Caco-2 (cell line): ENCODE results near the gene RAPGEF3. TPM values are rescaled to one million over a fixed set of nuclear protein-coding genes. Genes with fewer than 3 reads are reported as not detected.

Experiments used
- BruUV-seq: library from RNA; stranded (reverse); fragments of 400-500 nt; replicated peaks from 2 replicates; lab custom pipeline; 2021; lab: Mats Ljungman, UMichigan
- CTCF ChIA-PET: fragments of 300-600 bp; sonication (Branson Sonifier 250); formaldehyde crosslinking; loops from one replicate; lab custom pipeline; 2022; ENCODE audit warnings: antibody characterized with exemption; lab: Charles Lee
- POLR2A ChIA-PET: fragments of 300-600 bp; sonication (Branson Sonifier 250); formaldehyde crosslinking; loops from one replicate; lab custom pipeline; 2022; ENCODE audit warnings: antibody characterized with exemption; lab: Charles Lee
- DNase-seq, 2 experiments: peaks; one replicate each; pipeline versions ENCODE4 v3.0.0 to v3.0.0-alpha.2; 2020 to 2022
- H3K27me3 ChIP-seq: replicated peaks from 2 replicates; pipeline ENCODE4 v1.6.0; 2011; ENCODE audit warnings: low read length; ENCODE audit not compliant: control insufficient read depth, insufficient read depth
- H3K36me3 ChIP-seq: 2 replicates; pipeline ENCODE4 v1.5.1; 2011; ENCODE audit warnings: low read length; ENCODE audit not compliant: control insufficient read depth, insufficient read depth
- H3K4me1 ChIP-seq: fragments of 250-450 bp; sonication (Bioruptor Pico); 2 replicates; pipeline ENCODE4 v1.5.1; 2020; ENCODE audit warnings: mild to moderate bottlenecking
- H3K4me3 ChIP-seq: 2 replicates; pipeline ENCODE4 v1.5.1; 2011; ENCODE audit warnings: low read depth, mild to moderate bottlenecking, control low read depth, low read length
- H3K9me3 ChIP-seq: fragments of 250-450 bp; sonication (Bioruptor Pico); 2 replicates; pipeline ENCODE4 v1.5.1; 2020; ENCODE audit warnings: mild to moderate bottlenecking, moderate library complexity
- H3K27ac Mint-ChIP-seq: one replicate; pipeline ENCODE4 v1.8.0; 2022; ENCODE audit warnings: mixed read lengths; ENCODE audit not compliant: unreplicated experiment
- H3K27me3 Mint-ChIP-seq: one replicate; pipeline ENCODE4 v1.8.0; 2022; ENCODE audit warnings: mixed read lengths; ENCODE audit not compliant: insufficient read depth, unreplicated experiment
- H3K36me3 Mint-ChIP-seq: one replicate; pipeline ENCODE4 v1.8.0; 2022; ENCODE audit warnings: mild to moderate bottlenecking, mixed read lengths; ENCODE audit not compliant: insufficient read depth, unreplicated experiment
- H3K4me1 Mint-ChIP-seq: one replicate; pipeline ENCODE4 v1.8.0; 2022; ENCODE audit warnings: low read depth, mixed read lengths; ENCODE audit not compliant: unreplicated experiment
- H3K4me3 Mint-ChIP-seq: one replicate; pipeline ENCODE4 v1.8.0; 2022; ENCODE audit warnings: mild to moderate bottlenecking, moderate library complexity, mixed read lengths; ENCODE audit not compliant: unreplicated experiment
- H3K9me3 Mint-ChIP-seq: one replicate; pipeline ENCODE4 v1.8.0; 2022; ENCODE audit warnings: mixed read lengths; ENCODE audit not compliant: unreplicated experiment
- intact Hi-C: fragments of 100-400 bp; cut with micrococcal nuclease; formaldehyde crosslinking; loops from one replicate; pipeline ENCODE4 v1.10.0; 2022; ENCODE audit not compliant: unreplicated experiment
- total RNA-seq: library from RNA; stranded (reverse); gene quantifications from 2 replicates; pipeline ENCODE4 v1.2.3, GENCODE V29; 2022
- TF ChIP-seq, protein P1 (sequence below), 2 experiments: fragments of 200-600 bp in 1 of 2; IDR thresholded peaks; 1 replicate in 1 of 2; 2 replicates in 1 of 2; pipeline versions ENCODE4 v1.5.1 to v1.8.0; 2011 to 2022; ENCODE audit warnings: antibody characterized with exemption in 1 of 2, control low read depth in 1 of 2, inconsistent platforms in 1 of 2, low read depth in 1 of 2, low read length in 1 of 2, mild to moderate bottlenecking in 1 of 2, moderate library complexity in 1 of 2; ENCODE audit not compliant: insufficient read depth in 1 of 2, severe bottlenecking in 1 of 2, unreplicated experiment in 1 of 2

RAPGEF3 gene
- total RNA-seq, 1 experiment from 2014 or later = 1.2 TPM

DNA sequence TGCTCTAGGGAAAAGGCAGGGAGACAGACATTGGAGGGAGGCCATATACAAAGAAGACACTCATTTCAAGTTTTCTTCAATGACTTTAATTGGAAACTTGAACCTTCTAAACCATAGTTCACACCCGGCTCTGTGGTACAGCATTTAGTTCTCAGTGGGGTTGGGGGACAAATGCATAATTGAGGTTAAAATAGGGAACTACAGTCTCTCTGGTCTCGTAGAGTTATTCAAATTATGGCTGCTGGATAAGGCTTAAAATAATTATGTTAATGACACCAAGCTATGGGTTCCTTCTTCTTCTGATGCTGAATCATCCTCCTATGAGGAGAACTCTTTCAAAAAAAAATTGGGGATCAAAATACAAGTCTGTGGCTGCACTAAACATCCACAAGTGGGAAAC lies 49.0 kb downstream of the RAPGEF3 start:
- TF ChIP-seq, protein P1, sequence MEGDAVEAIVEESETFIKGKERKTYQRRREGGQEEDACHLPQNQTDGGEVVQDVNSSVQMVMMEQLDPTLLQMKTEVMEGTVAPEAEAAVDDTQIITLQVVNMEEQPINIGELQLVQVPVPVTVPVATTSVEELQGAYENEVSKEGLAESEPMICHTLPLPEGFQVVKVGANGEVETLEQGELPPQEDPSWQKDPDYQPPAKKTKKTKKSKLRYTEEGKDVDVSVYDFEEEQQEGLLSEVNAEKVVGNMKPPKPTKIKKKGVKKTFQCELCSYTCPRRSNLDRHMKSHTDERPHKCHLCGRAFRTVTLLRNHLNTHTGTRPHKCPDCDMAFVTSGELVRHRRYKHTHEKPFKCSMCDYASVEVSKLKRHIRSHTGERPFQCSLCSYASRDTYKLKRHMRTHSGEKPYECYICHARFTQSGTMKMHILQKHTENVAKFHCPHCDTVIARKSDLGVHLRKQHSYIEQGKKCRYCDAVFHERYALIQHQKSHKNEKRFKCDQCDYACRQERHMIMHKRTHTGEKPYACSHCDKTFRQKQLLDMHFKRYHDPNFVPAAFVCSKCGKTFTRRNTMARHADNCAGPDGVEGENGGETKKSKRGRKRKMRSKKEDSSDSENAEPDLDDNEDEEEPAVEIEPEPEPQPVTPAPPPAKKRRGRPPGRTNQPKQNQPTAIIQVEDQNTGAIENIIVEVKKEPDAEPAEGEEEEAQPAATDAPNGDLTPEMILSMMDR (IDR thresholded peaks at IDR 0.05; ENCODE audit: insufficient read depth in 1 of 2, low read depth in 1 of 2, low read length in 1 of 2, severe bottlenecking in 1 of 2, unreplicated experiment in 1 of 2) = no peak
- no peaks in the 10 kb centered on the region for H3K27me3 ChIP-seq
- intact Hi-C loops = no loop called here
- peaks cover 7% of the 10 kb centered on the region; the same call in 1 of the 2 replicates for H3K4me1 ChIP-seq
- Mint-ChIP-seq H3K27me3 (no peaks in the 10 kb centered on the region), H3K27ac (no peak overlapping the region), H3K4me3 (no peak overlapping the region), H3K4me1 (peaks cover 5% of the 10 kb centered on the region), H3K36me3 (peaks cover 10% of the 10 kb centered on the region), H3K9me3 (no peaks in the 10 kb centered on the region)
- CTCF ChIA-PET = interaction anchor here (1.9 kb wide), 1 partner anchor 34 kb away, joined by 7 read pairs; no protein-coding TSS in a partner anchor
- no peak for DNase-seq
- POLR2A ChIA-PET = no interaction called here
- no peaks in the 10 kb centered on the region for H3K36me3 ChIP-seq
- BruUV-seq = no TSS peak
- no peaks in the 10 kb centered on the region; the same call in 1 of the 2 replicates for H3K9me3 ChIP-seq
- H3K4me3 ChIP-seq = no peak overlapping the region

DNA sequence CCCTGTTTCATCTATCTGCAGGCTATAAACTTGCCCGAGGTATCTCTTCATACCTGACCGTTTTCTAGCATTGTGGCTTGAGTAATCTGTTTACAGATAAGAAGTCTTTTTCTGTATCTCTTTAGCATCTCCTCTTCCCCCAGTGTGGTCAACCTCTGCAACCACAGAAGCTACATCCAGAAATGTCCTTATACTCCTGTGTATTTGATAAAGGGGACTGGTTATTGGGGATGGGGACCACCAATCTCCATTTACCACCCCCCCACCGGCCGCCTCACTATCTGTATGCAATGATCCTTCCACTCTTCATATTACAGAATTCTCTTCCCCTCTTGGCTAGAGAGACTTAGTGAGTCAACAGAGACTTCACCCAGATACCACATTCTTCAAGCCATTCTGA lies 49.4 kb downstream of the RAPGEF3 start:
- Mint-ChIP-seq H3K4me1 (peaks cover 6% of the 10 kb centered on the region), H3K27me3 (no peaks in the 10 kb centered on the region), H3K4me3 (no peak overlapping the region), H3K27ac (no peak overlapping the region), H3K9me3 (no peaks in the 10 kb centered on the region), H3K36me3 (peaks cover 10% of the 10 kb centered on the region)
- no TSS peak for BruUV-seq
- ChIA-PET POLR2A (no interaction called here), CTCF (interaction anchor here (1.9 kb wide), 1 partner anchor 35 kb away, joined by 7 read pairs; no protein-coding TSS in a partner anchor)
- intact Hi-C loops = no loop called here
- H3K27me3 ChIP-seq = no peaks in the 10 kb centered on the region
- no peaks in the 10 kb centered on the region for H3K36me3 ChIP-seq
- H3K9me3 ChIP-seq = no peaks in the 10 kb centered on the region; the same call in 1 of the 2 replicates
- no peak for DNase-seq
- H3K4me3 ChIP-seq = no peak overlapping the region
- TF ChIP-seq, protein P1 (IDR thresholded peaks at IDR 0.05; ENCODE audit: insufficient read depth in 1 of 2, low read depth in 1 of 2, low read length in 1 of 2, severe bottlenecking in 1 of 2, unreplicated experiment in 1 of 2) = no peak
- H3K4me1 ChIP-seq = peaks cover 7% of the 10 kb centered on the region; the same call in 1 of the 2 replicates

DNA sequence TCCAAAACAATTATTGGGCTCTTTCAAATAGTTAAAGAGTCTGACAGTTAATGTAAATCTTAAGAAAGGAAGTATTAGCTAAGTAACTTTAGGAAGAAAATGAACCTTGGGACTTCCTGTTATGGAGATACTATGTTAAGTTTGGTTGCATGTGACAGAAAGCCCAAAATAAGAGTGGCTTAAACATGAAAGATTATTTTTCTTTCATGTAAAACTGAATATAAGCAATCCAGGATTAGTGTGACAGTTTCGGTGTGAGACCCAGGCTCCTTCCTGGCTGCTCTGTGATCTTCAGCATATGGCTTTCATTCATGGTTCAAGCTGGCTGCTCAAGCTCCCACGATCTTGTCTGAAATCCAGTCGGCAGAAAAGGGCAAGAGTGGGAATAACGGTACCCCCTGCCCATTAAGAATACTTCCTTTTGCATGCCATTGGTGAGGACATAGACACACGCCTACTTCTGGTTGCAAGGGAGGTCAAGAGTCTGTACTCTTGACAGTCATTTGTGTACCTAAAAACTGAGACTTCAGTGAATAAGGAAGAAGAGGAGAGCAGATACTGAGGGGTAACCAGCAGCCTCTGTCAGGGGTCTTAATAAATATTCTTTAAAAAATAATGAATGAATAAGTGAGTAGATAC lies 50.7 kb downstream of the RAPGEF3 start:
- Mint-ChIP-seq H3K4me3 (no peak overlapping the region), H3K27ac (no peak overlapping the region), H3K4me1 (peaks cover 17% of the 10 kb centered on the region), H3K27me3 (no peaks in the 10 kb centered on the region), H3K36me3 (peaks cover 16% of the 10 kb centered on the region), H3K9me3 (no peaks in the 10 kb centered on the region)
- H3K36me3 ChIP-seq = no peaks in the 10 kb centered on the region
- POLR2A ChIA-PET = no interaction called here
- CTCF ChIA-PET = interaction anchor here (0.7 to 1.0 kb wide), 2 partner anchors 130 to 192 kb away, joined by 3 read pairs; no protein-coding TSS in a partner anchor
- TF ChIP-seq, protein P1 (IDR thresholded peaks at IDR 0.05; ENCODE audit: insufficient read depth in 1 of 2, low read depth in 1 of 2, low read length in 1 of 2, severe bottlenecking in 1 of 2, unreplicated experiment in 1 of 2) = no peak
- no peaks in the 10 kb centered on the region for H3K27me3 ChIP-seq
- no peak for DNase-seq
- BruUV-seq = no TSS peak
- intact Hi-C loops = no loop called here
- H3K4me1 ChIP-seq = peaks cover 7% of the 10 kb centered on the region; the same call in 1 of the 2 replicates
- no peaks in the 10 kb centered on the region; the same call in 1 of the 2 replicates for H3K9me3 ChIP-seq
- no peak overlapping the region for H3K4me3 ChIP-seq
